SK-N-SH (cell line): Measurements from ENCODE around the gene BEST1. TPM values are rescaled to one million over a fixed set of nuclear protein-coding genes. Genes with fewer than 3 reads are reported as not detected.

Experiments
- CTCF ChIA-PET: fragments of 300-600, 350-600 bp; formaldehyde crosslinking; extraction: SDS; loops from one replicate; lab custom pipeline; 2021; lab: Yijun Ruan, JAX
- POLR2A ChIA-PET: fragments of 350-600 bp; sonication (Branson Sonifier 250); formaldehyde crosslinking; extraction: SDS; loops from one replicate; lab custom pipeline; 2020; ENCODE audit warnings: antibody characterized with exemption, inconsistent platforms; lab: Yijun Ruan, JAX
- DNase-seq: peaks from one replicate; pipeline ENCODE4 v3.0.0; 2012
- H2AFZ ChIP-seq: fragments of 200-600 bp; sonication (generic); 2 replicates; pipeline ENCODE4 v1.8.1; 2016; ENCODE audit warnings: antibody characterized with exemption, mild to moderate bottlenecking, low read depth
- H3F3A ChIP-seq: fragments of 200-600 bp; sonication (generic); replicated peaks from 2 replicates; pipeline ENCODE3; 2016; ENCODE audit warnings: antibody characterized with exemption, mild to moderate bottlenecking; ENCODE audit not compliant: insufficient read depth
- H3K27ac ChIP-seq, 2 experiments: fragments of 200-500 bp in 1 of 2; fragments of 200-600 bp in 1 of 2; sonication (Bioruptor generic) in 1 of 2; sonication (generic), shearing (Covaris generic) in 1 of 2; 2 replicates each; pipeline versions ENCODE4 v1.5.1 to v1.6.1; 2014 to 2016; ENCODE audit warnings: low read depth in 2 of 2, inconsistent platforms in 1 of 2, low read length in 1 of 2, mild to moderate bottlenecking in 1 of 2, mixed read lengths in 1 of 2
- H3K27me3 ChIP-seq: fragments of 200-600 bp; sonication (generic), shearing (Covaris generic); 2 replicates; pipeline ENCODE4 v1.6.1; 2016; ENCODE audit warnings: mixed run types; ENCODE audit not compliant: insufficient read depth
- H3K36me3 ChIP-seq, 2 experiments: fragments of 200-500 bp in 1 of 2; fragments of 200-600 bp in 1 of 2; sonication (Bioruptor generic) in 1 of 2; sonication (generic) in 1 of 2; replicated peaks in 1 of 2; 2 replicates each; pipeline versions ENCODE3 to v1.5.1; 2014 to 2016; ENCODE audit warnings: low read length in 1 of 2, mild to moderate bottlenecking in 1 of 2; ENCODE audit not compliant: insufficient read depth in 2 of 2, control insufficient read depth in 1 of 2
- H3K4me1 ChIP-seq, 2 experiments: fragments of 200-500 bp in 1 of 2; fragments of 200-600 bp in 1 of 2; sonication (Bioruptor generic) in 1 of 2; sonication (generic), shearing (Covaris generic) in 1 of 2; 2 replicates each; pipeline versions ENCODE4 v1.5.1 to v1.6.1; 2014 to 2016; ENCODE audit warnings: low read depth in 1 of 2, low read length in 1 of 2, mixed run types in 1 of 2; ENCODE audit not compliant: insufficient read depth in 2 of 2, control insufficient read depth in 1 of 2
- H3K4me2 ChIP-seq: fragments of 200-600 bp; sonication (generic), shearing (Covaris generic); 2 replicates; pipeline ENCODE4 v1.6.1; 2017; ENCODE audit warnings: mixed run types
- H3K4me3 ChIP-seq, 2 experiments: fragments of 200-500 bp in 1 of 2; fragments of 200-600 bp in 1 of 2; sonication (Bioruptor generic) in 1 of 2; sonication (generic), shearing (Covaris generic) in 1 of 2; 2 replicates each; pipeline versions ENCODE4 v1.5.1 to v1.8.1; 2014 to 2016; ENCODE audit warnings: low read depth in 2 of 2, inconsistent platforms in 1 of 2, low read length in 1 of 2, mild to moderate bottlenecking in 1 of 2, mixed read lengths in 1 of 2, moderate library complexity in 1 of 2
- H3K79me2 ChIP-seq: fragments of 200-600 bp; sonication (generic); 2 replicates; pipeline ENCODE4 v1.8.1; 2017; ENCODE audit warnings: mild to moderate bottlenecking; ENCODE audit not compliant: insufficient read depth
- H3K9ac ChIP-seq: fragments of 200-600 bp; sonication (generic); 2 replicates; pipeline ENCODE4 v1.6.1; 2017; ENCODE audit warnings: mixed run types
- H3K9me2 ChIP-seq: fragments of 200-600 bp; sonication (generic); 2 replicates; pipeline ENCODE4 v1.6.1; 2017; ENCODE audit warnings: mixed run types
- H3K9me3 ChIP-seq: fragments of 200-600 bp; sonication (generic); 2 replicates; pipeline ENCODE4 v1.6.1; 2017; ENCODE audit warnings: mixed run types, mild to moderate bottlenecking, moderate library complexity
- H4K20me1 ChIP-seq: fragments of 200-600 bp; sonication (generic); 2 replicates; pipeline ENCODE4 v1.6.1; 2017; ENCODE audit warnings: mild to moderate bottlenecking, mixed run types; ENCODE audit not compliant: insufficient read depth
- FOSL2 ChIP-seq: IDR thresholded peaks from 2 replicates; pipeline ENCODE4 v1.4.0; 2012; ENCODE audit warnings: low read depth, mild to moderate bottlenecking, moderate library complexity, borderline replicate concordance
- MEF2A ChIP-seq: IDR thresholded peaks from 2 replicates; pipeline ENCODE4 v1.4.0; 2012; ENCODE audit warnings: low read depth, borderline replicate concordance
- NFIC ChIP-seq: IDR thresholded peaks from 2 replicates; pipeline ENCODE4 v1.4.0; 2012; ENCODE audit warnings: borderline replicate concordance
- RAD21 ChIP-seq: IDR thresholded peaks from 2 replicates; pipeline ENCODE4 v1.6.1; 2012; ENCODE audit warnings: mild to moderate bottlenecking, low read length
- RXRA ChIP-seq: IDR thresholded peaks from 2 replicates; pipeline ENCODE4 v1.4.0; 2012; ENCODE audit warnings: low read depth, mild to moderate bottlenecking, borderline replicate concordance
- TAF1 ChIP-seq: IDR thresholded peaks from 2 replicates; pipeline ENCODE4 v1.6.1; 2012; ENCODE audit warnings: low read depth, mild to moderate bottlenecking, low read length, moderate library complexity, borderline replicate concordance
- WGBS: methylation state at CpG from one replicate; pipeline ENCODE4 v1.1.6; 2017; ENCODE audit warnings: low lambda C conversion rate; 5-methylcytosine and 5-hydroxymethylcytosine counted together
- polyA plus RNA-seq, 3 experiments: library from polyadenylated mRNA; depleted of rRNA; stranded (reverse); fragments of >200 nt; gene quantifications; 2 replicates each; pipeline ENCODE4 v1.2.3, GENCODE V29; 2012
- TF ChIP-seq, protein P1 (sequence below): IDR thresholded peaks from 2 replicates; pipeline ENCODE4 v1.6.1; 2012; ENCODE audit warnings: mild to moderate bottlenecking, low read depth, low read length, moderate library complexity

BEST1 gene
- polyA plus RNA-seq, 1 of the 3 experiments (the other 2 are of a cell fraction), result 0.30 TPM

DNA sequence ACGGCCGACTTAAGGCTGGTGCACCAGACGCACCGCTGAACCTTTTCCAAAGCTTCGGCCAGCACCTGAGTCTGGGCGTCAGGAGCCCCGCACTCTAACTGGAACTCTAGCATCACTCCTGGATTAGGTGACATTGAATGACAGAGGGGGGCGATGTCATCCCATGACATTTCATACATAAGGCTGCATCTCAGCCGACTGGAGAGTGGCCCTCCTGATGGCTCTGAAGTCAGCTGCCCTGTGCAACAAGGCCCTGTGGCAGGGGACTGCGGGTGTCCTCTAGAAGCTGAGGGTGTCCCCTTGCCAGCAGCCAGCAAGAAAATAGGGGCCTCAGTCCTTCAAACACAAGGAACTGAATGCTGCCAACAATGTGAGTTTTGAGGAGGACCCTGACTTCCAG, 48.8 kb upstream of the BEST1 start:
- H4K20me1 ChIP-seq, result no peaks in the 10 kb centered on the region
- H3K27me3 ChIP-seq, result no peaks in the 10 kb centered on the region
- H3K4me3 ChIP-seq, result no peak overlapping the region
- POLR2A ChIA-PET, result interaction anchor here (0.8 kb wide), 1 partner anchor 22 kb away, joined by 3 read pairs; no protein-coding TSS in a partner anchor
- no peak overlapping the region for H3K4me2 ChIP-seq
- no peak overlapping the region for H3K9ac ChIP-seq
- no peak overlapping the region for H3K27ac ChIP-seq
- 83% methylated on average over 3 of the region's 10 CpGs for WGBS
- CTCF ChIA-PET, result interaction anchor here (1.1 to 12.1 kb wide), 8 partner anchors 14 to 207 kb away, joined by 3 to 543 read pairs (median 88); partner anchors contain the start of genes BEST1, FADS2 and RAB3IL1
- TF ChIP-seq RAD21, result peak; percentile 47
- TF ChIP-seq, protein P1, sequence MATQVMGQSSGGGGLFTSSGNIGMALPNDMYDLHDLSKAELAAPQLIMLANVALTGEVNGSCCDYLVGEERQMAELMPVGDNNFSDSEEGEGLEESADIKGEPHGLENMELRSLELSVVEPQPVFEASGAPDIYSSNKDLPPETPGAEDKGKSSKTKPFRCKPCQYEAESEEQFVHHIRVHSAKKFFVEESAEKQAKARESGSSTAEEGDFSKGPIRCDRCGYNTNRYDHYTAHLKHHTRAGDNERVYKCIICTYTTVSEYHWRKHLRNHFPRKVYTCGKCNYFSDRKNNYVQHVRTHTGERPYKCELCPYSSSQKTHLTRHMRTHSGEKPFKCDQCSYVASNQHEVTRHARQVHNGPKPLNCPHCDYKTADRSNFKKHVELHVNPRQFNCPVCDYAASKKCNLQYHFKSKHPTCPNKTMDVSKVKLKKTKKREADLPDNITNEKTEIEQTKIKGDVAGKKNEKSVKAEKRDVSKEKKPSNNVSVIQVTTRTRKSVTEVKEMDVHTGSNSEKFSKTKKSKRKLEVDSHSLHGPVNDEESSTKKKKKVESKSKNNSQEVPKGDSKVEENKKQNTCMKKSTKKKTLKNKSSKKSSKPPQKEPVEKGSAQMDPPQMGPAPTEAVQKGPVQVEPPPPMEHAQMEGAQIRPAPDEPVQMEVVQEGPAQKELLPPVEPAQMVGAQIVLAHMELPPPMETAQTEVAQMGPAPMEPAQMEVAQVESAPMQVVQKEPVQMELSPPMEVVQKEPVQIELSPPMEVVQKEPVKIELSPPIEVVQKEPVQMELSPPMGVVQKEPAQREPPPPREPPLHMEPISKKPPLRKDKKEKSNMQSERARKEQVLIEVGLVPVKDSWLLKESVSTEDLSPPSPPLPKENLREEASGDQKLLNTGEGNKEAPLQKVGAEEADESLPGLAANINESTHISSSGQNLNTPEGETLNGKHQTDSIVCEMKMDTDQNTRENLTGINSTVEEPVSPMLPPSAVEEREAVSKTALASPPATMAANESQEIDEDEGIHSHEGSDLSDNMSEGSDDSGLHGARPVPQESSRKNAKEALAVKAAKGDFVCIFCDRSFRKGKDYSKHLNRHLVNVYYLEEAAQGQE, result no peak
- TF ChIP-seq NFIC, result no peak
- no peaks in the 10 kb centered on the region for H3K9me3 ChIP-seq
- H3K79me2 ChIP-seq, result no peaks in the 10 kb centered on the region
- H2AFZ ChIP-seq, result no peak overlapping the region
- no peaks in the 10 kb centered on the region for H3F3A ChIP-seq
- H3K4me1 ChIP-seq, result no peaks in the 10 kb centered on the region
- H3K36me3 ChIP-seq, result peaks cover 0 to 8% of the 10 kb centered on the region in 2 experiments
- no peaks in the 10 kb centered on the region for H3K9me2 ChIP-seq
- no peak for DNase-seq

DNA sequence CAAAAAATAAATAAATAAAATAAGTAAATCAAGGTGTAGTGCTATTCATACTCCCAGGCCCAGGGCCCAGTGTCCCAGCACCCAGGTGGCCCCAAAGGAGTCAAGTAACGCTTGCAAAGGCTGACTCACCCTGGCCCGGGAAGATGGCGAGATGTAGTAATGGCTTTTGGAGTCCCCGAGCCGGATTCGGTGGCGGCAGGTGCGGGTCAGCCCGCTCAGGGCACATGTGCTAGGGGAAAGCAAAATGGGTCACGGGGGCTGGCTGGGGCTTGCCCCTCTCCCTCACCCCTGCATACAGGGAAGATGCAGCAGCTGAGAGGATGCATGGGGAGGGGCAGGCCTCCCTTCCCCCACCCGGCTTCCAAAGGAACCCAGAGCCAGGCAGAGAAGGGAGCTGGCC, 47.8 kb upstream of the BEST1 start:
- H3K27me3 ChIP-seq, result no peaks in the 10 kb centered on the region
- H3K27ac ChIP-seq, result no peak overlapping the region
- H3K9me2 ChIP-seq, result no peaks in the 10 kb centered on the region
- no peaks in the 10 kb centered on the region for H3K79me2 ChIP-seq
- H3K9ac ChIP-seq, result no peak overlapping the region
- WGBS, result 85% methylated on average over 10 of the region's 11 CpGs
- no peak overlapping the region for H2AFZ ChIP-seq
- ChIA-PET POLR2A (no interaction called here), CTCF (interaction anchor here (0.6 to 12.1 kb wide), 9 partner anchors 13 to 212 kb away, joined by 3 to 543 read pairs (median 62); partner anchors contain the start of genes BEST1, FADS2 and RAB3IL1)
- no peak for DNase-seq
- TF ChIP-seq MEF2A (no peak), RXRA (no peak), FOSL2 (no peak)
- H3K36me3 ChIP-seq, result peaks cover 0 to 8% of the 10 kb centered on the region in 2 experiments
- H3K4me1 ChIP-seq, result no peaks in the 10 kb centered on the region
- H3K9me3 ChIP-seq, result no peaks in the 10 kb centered on the region
- no peaks in the 10 kb centered on the region for H4K20me1 ChIP-seq
- no peak overlapping the region for H3K4me2 ChIP-seq
- no peaks in the 10 kb centered on the region for H3F3A ChIP-seq
- H3K4me3 ChIP-seq, result no peak overlapping the region

- Histone ChIP-seq H3K9me2 (no peaks in the 10 kb centered on the region), H3K79me2 (no peaks in the 10 kb centered on the region), H3K9me3 (no peaks in the 10 kb centered on the region), H2AFZ (no peak overlapping the region), H3F3A (no peaks in the 10 kb centered on the region), H4K20me1 (no peaks in the 10 kb centered on the region), H3K9ac (no peak overlapping the region), H3K4me1 (no peaks in the 10 kb centered on the region), H3K4me2 (no peak overlapping the region), H3K4me3 (no peak overlapping the region), H3K27ac (no peak overlapping the region), H3K27me3 (no peaks in the 10 kb centered on the region), H3K36me3 (peaks cover 0 to 8% of the 10 kb centered on the region in 2 experiments)
- no peak for DNase-seq
- ChIA-PET POLR2A (no interaction called here), CTCF (interaction anchor here (0.7 to 12.1 kb wide), 9 partner anchors 11 to 204 kb away, joined by 3 to 543 read pairs (median 4); partner anchors contain the start of genes BEST1 and RAB3IL1)
- 98% methylated on average over 3 of the region's 3 CpGs for WGBS
- no peak for TF ChIP-seq TAF1
These were observed 46.3 kb upstream of the BEST1 start for GRCh38 chr11:61903845-61904244.
